Heart left ventricle (tissue), 16 donors: ENCODE measurements around the gene DDIT4. TPM values are rescaled to one million over a fixed set of nuclear protein-coding genes. Genes with fewer than 3 reads are reported as not detected.
"Not testable (repeated sequence)": the region's sequence is repeated elsewhere in the genome, so short reads cannot be mapped to it uniquely, and the experiment has no call there.

Experiments
- ATAC-seq, 4 donors: fragments of 200-7000 bp; cut with Tn5 transposase; one replicate each; pipeline ENCODE4 v1.9.1; 2020 to 2022; ENCODE audit warnings: moderate library complexity in 4 of 4, mild to moderate bottlenecking in 3 of 4, moderate number of reproducible peaks in 1 of 4
- DNase-seq, 5 donors: peaks; one replicate each; pipeline ENCODE4 v3.0.0-alpha.2; 2020
- H3K27ac ChIP-seq, 12 donors: fragments of 200-600 bp; sonication (generic) in 4 of 12; one replicate each; pipeline versions ENCODE4 v1.5.0 to v1.8.0; 2016 to 2022; ENCODE audit warnings: mild to moderate bottlenecking in 2 of 12
- H3K27me3 ChIP-seq, 9 donors: fragments of 200-600 bp; sonication (generic) in 2 of 9; one replicate each; pipeline versions ENCODE4 v1.5.1 to v1.8.0; 2016 to 2022; ENCODE audit warnings: mild to moderate bottlenecking in 3 of 9
- H3K36me3 ChIP-seq, 9 donors: fragments of 200-600 bp; sonication (generic) in 2 of 9; one replicate each; pipeline versions ENCODE4 v1.5.0 to v1.8.0; 2018 to 2022; ENCODE audit warnings: mild to moderate bottlenecking in 2 of 9
- H3K4me1 ChIP-seq, 12 donors: fragments of 200-600 bp; sonication (generic) in 4 of 12; one replicate each; pipeline versions ENCODE4 v1.5.0 to v1.8.0; 2016 to 2022; ENCODE audit warnings: mild to moderate bottlenecking in 3 of 12
- H3K4me3 ChIP-seq, 12 donors: fragments of 200-600 bp; sonication (generic) in 4 of 12; one replicate each; pipeline versions ENCODE4 v1.5.0 to v1.8.0; 2017 to 2022; ENCODE audit warnings: mild to moderate bottlenecking in 9 of 12, moderate library complexity in 4 of 12
- H3K9me3 ChIP-seq, 12 donors: fragments of 200-600 bp; sonication (generic) in 4 of 12; one replicate each; pipeline versions ENCODE4 v1.5.0 to v1.8.0; 2016 to 2022; ENCODE audit warnings: mild to moderate bottlenecking in 1 of 12
- CTCF ChIP-seq, 12 donors: fragments of 200-600 bp; sonication (generic) in 4 of 12; IDR thresholded peaks; one replicate each; pipeline versions ENCODE4 v1.5.0 to v1.8.0; 2018 to 2022; ENCODE audit warnings: antibody characterized with exemption in 12 of 12, mild to moderate bottlenecking in 5 of 12
- POLR2A ChIP-seq, 2 donors: fragments of 450-650 bp; IDR thresholded peaks; one replicate each; pipeline ENCODE4 v1.6.1; 2017; ENCODE audit warnings: antibody characterized with exemption in 2 of 2, mild to moderate bottlenecking in 2 of 2, moderate library complexity in 2 of 2
- WGBS, 4 donors: extraction: QIAGEN DNeasy Blood & Tissue Kit in 2 of 4; methylation state at CpG; one replicate each; pipeline versions ENCODE4 v1.1.5 to v1.1.7; 2013 to 2018; 5-methylcytosine and 5-hydroxymethylcytosine counted together
- intact Hi-C, 10 donors: fragments of 100-400 bp; cut with DNase I; formaldehyde crosslinking; loops; one replicate each; pipeline versions ENCODE4 v1.11.1 to v1.14.2; 2022
- polyA plus RNA-seq, 2 donors: library from polyadenylated mRNA; stranded (reverse); fragments of 200-250 nt; gene quantifications; one replicate each; pipeline ENCODE4 v1.2.3, GENCODE V29; 2013
- total RNA-seq, 9 donors: library from RNA; depleted of rRNA in 2 of 9; stranded (reverse); fragments of >200 nt in 2 of 9; fragmentation: NEBNext Ultra II Directional in 3 of 9; extraction: Animal tissue kit (Norgen Biotek cat#: 25700) in 3 of 9; gene quantifications; one replicate each; pipeline versions ENCODE4 v1.1.0 to v1.2.4, GENCODE V29; 2016 to 2023
- donor health status: ischemic (EF 13 %, LVEDD 7.1; RV severe dilation, severe dysfunction).
- donor health status: healthy with polysubstance abuse.
- donor health status: DM: no; HTN: yes; CAD: no.
- donor health status: DM: no; HTN: no; CAD: no.
- donor health status: ischemic (EF 25% LVEDD 6.9; RV normal size, moderate dysfunction).
- donor health status: ischemic (EF 25% LVEDD 5.7; RV mildly dilated, moderate dysfunction).
- donor health status: healthy.
- donor health status: DM: yes; HTN: yes; CAD: no.
- donor health status: ischemic (EF 35%, LVEDD 5.7; RV mildly dilated, moderate dysfunction).
- donor health status: nonischemic (EF 11% LVEDD 7.7; RV severe dilation, severe dysfunction).
- donor health status: DM: yes; HTN: yes; CAD: no.
- donor health status: PGD.
- donor health status: ischemic (EF 29% LVEDD 5.4; RV normal size, mild dysfunction).
- donor health status: nonischemic (EF 23%, LVEDD 6.1; RV moderate dilation, normal function).

Gene DDIT4
- total and polyA plus RNA-seq, 11 donors: 14.6 to 112 (median 47.6) TPM

GRCh38 chr10:72248468-72249151 lies 25.1 kb upstream of the DDIT4 start:
- intact Hi-C loops: loop anchor here in 6 of 10 donors (1.0 to 10.0 kb wide), 6 partner anchors 24 to 484 kb away; partner anchors contain the start of gene DDIT4 (in 5 of the 6)
- peak overlapping the region; percentile 81 to 96 (median 92) for H3K27ac ChIP-seq
- no peaks in the 10 kb centered on the region for H3K9me3 ChIP-seq
- TF ChIP-seq CTCF (IDR thresholded peaks at IDR 0.05) (no peak), POLR2A (IDR thresholded peaks at IDR 0.05) (peak in 1 of 2 donors; percentile 23)
- no peaks in the 10 kb centered on the region for H3K27me3 ChIP-seq
- H3K4me1 ChIP-seq: peaks cover 28 to 100% (median 87%) of the 10 kb centered on the region in 12 donors
- ATAC-seq (peak; percentile 87 to 93 (median 90)), DNase-seq (peak; percentile 88 to 91 (median 88))
- no peaks in the 10 kb centered on the region for H3K36me3 ChIP-seq
- 7 to 11% (median 10%) methylated on average over 10 of the region's 10 CpGs for WGBS, 4 donors
- peak overlapping the region in 9 of 12 donors; percentile 6 to 39 (median 16) for H3K4me3 ChIP-seq

GRCh38 chr10:72249176-72249862 lies 24.4 kb upstream of the DDIT4 start:
- not testable (repeated sequence) for H3K36me3 ChIP-seq, H3K9me3 ChIP-seq, ATAC-seq, DNase-seq, H3K27me3 ChIP-seq
- WGBS, 4 donors: 83 to 87% (median 85%) methylated on average over 17 of the region's 17 CpGs
- H3K27ac ChIP-seq: peak overlapping the region; percentile 81 to 96 (median 92)
- H3K4me1 ChIP-seq: peaks cover 31 to 100% (median 87%) of the 10 kb centered on the region in 12 donors
- intact Hi-C loops: loop anchor here in 6 of 10 donors (2.0 to 10.0 kb wide), 5 partner anchors 23 to 485 kb away; partner anchors contain the start of gene DDIT4 (in 2 of the 6)
- peak overlapping the region in 3 of 12 donors; percentile 15 to 39 (median 16) for H3K4me3 ChIP-seq

GRCh38 chr10:72250666-72251065 lies 23.1 kb upstream of the DDIT4 start:
- ATAC-seq: peak in 3 of 4 donors; percentile 10 to 26 (median 21)
- peak overlapping the region; percentile 11 to 95 (median 90) for H3K27ac ChIP-seq
- DNase-seq: peak; percentile 41 to 76 (median 70)
- no peak for TF ChIP-seq POLR2A (IDR thresholded peaks at IDR 0.05)
- no peak for TF ChIP-seq CTCF (IDR thresholded peaks at IDR 0.05)
- WGBS, 4 donors: 25 to 57% (median 44%) methylated on average over 1 of the region's 1 CpG
- no peaks in the 10 kb centered on the region for H3K9me3 ChIP-seq
- no peak overlapping the region for H3K4me3 ChIP-seq
- H3K36me3 ChIP-seq: no peaks in the 10 kb centered on the region
- no peaks in the 10 kb centered on the region for H3K27me3 ChIP-seq
- intact Hi-C loops: no loop called here
- H3K4me1 ChIP-seq: peaks cover 36 to 100% (median 88%) of the 10 kb centered on the region in 12 donors

GRCh38 chr10:72251635-72252034 lies 22.1 kb upstream of the DDIT4 start:
- DNase-seq (no peak), ATAC-seq (no peak)
- H3K36me3 ChIP-seq: no peaks in the 10 kb centered on the region
- peak overlapping the region in 9 of 12 donors; percentile 18 to 95 (median 92) for H3K27ac ChIP-seq
- H3K4me1 ChIP-seq: peaks cover 42 to 99% (median 88%) of the 10 kb centered on the region in 12 donors
- H3K27me3 ChIP-seq: no peaks in the 10 kb centered on the region
- WGBS, 4 donors: 88 to 94% (median 91%) methylated on average over 6 of the region's 6 CpGs
- TF ChIP-seq POLR2A (IDR thresholded peaks at IDR 0.05) (no peak), CTCF (IDR thresholded peaks at IDR 0.05) (no peak)
- no peak overlapping the region for H3K4me3 ChIP-seq
- intact Hi-C loops: no loop called here
- H3K9me3 ChIP-seq: no peaks in the 10 kb centered on the region
